HCT116 (cell line): ENCODE measurements around the gene GSAP. TPM values are rescaled to one million over a fixed set of nuclear protein-coding genes. Genes with fewer than 3 reads are reported as not detected.

Source experiments
- ATAC-seq: fragments of 200-7000 bp; cut with Tn5 transposase; 2 replicates; pipeline ENCODE4 v1.9.1; 2020; ENCODE audit warnings: mild to moderate bottlenecking, moderate library complexity
- BruUV-seq: library from RNA; stranded (reverse); fragments of 400-500 nt; replicated peaks from 2 replicates; lab custom pipeline; 2021; lab: Mats Ljungman, UMichigan
- CTCF ChIA-PET: fragments of 300-600 bp; sonication (Branson Sonifier 250); formaldehyde crosslinking; loops from one replicate; lab custom pipeline; 2021; ENCODE audit warnings: antibody characterized with exemption; lab: Charles Lee
- POLR2A ChIA-PET: fragments of 300-600, 350-600 bp; sonication (Branson Sonifier 250); formaldehyde crosslinking; loops from one replicate; lab custom pipeline; 2021; ENCODE audit warnings: antibody characterized with exemption; lab: Charles Lee
- RAD21 ChIA-PET, 2 experiments: fragments of 300-600 bp; sonication (Branson Sonifier 250); formaldehyde crosslinking; loops; one replicate each; lab custom pipeline; 2023; ENCODE audit warnings: low total read pairs in 2 of 2; ENCODE audit not compliant: uncharacterized antibody in 2 of 2, unreplicated experiment in 2 of 2, low non-redundant PET in 1 of 2; lab: Charles Lee
- DNase-seq: peaks from one replicate; pipeline ENCODE4 v3.0.0-alpha.2; 2010; ENCODE audit warnings: low read depth, low spot score
- H2AFZ ChIP-seq: fragments of 200-600 bp; shearing (Covaris generic), sonication (generic); 2 replicates; pipeline ENCODE4 v1.6.1; 2017; ENCODE audit warnings: low read depth, mixed run types, mixed read lengths, antibody characterized with exemption, low read length; ENCODE audit not compliant: poor library complexity, severe bottlenecking
- H3K27ac ChIP-seq: 2 replicates; pipeline ENCODE4 v1.5.1; 2012; ENCODE audit warnings: low read depth, low read length
- H3K27me3 ChIP-seq: fragments of 200-600 bp; sonication (generic); 2 replicates; pipeline ENCODE4 v1.6.1; 2016; ENCODE audit warnings: mixed run types, low read length, mixed read lengths; ENCODE audit not compliant: insufficient read depth
- H3K36me3 ChIP-seq, 2 experiments: fragments of 200-500 bp in 1 of 2; fragments of 200-600 bp in 1 of 2; sonication (Bioruptor generic) in 1 of 2; sonication (generic) in 1 of 2; 2 replicates each; pipeline versions ENCODE4 v1.5.1 to v1.6.1; 2014 to 2016; ENCODE audit warnings: low read length in 2 of 2, inconsistent platforms in 1 of 2, mixed read lengths in 1 of 2, mixed run types in 1 of 2; ENCODE audit not compliant: insufficient read depth in 2 of 2, control insufficient read depth in 1 of 2
- H3K4me1 ChIP-seq, 2 experiments: fragments of 200-600 bp in 1 of 2; sonication (generic) in 1 of 2; 2 replicates each; pipeline versions ENCODE4 v1.5.1 to v1.6.1; 2012 to 2017; ENCODE audit warnings: low read length in 2 of 2, inconsistent platforms in 1 of 2, mild to moderate bottlenecking in 1 of 2, mixed read lengths in 1 of 2, mixed run types in 1 of 2, moderate library complexity in 1 of 2; ENCODE audit not compliant: insufficient read depth in 2 of 2, control insufficient read depth in 1 of 2
- H3K4me2 ChIP-seq: fragments of 200-600 bp; sonication (generic); 2 replicates; pipeline ENCODE4 v1.6.1; 2017; ENCODE audit warnings: mixed run types, low read length, mixed read lengths
- H3K4me3 ChIP-seq, 2 experiments: fragments of 200-600 bp in 1 of 2; sonication (generic) in 1 of 2; replicated peaks in 1 of 2; 2 replicates each; pipeline ENCODE4 v1.5.1; 2011 to 2016; ENCODE audit warnings: low read length in 2 of 2, control low read depth in 1 of 2, low read depth in 1 of 2, mild to moderate bottlenecking in 1 of 2, mixed read lengths in 1 of 2, mixed run types in 1 of 2
- H3K79me2 ChIP-seq: fragments of 200-600 bp; sonication (generic); 2 replicates; pipeline ENCODE4 v1.6.1; 2017; ENCODE audit warnings: mild to moderate bottlenecking, mixed run types, low read length, moderate library complexity, mixed read lengths; ENCODE audit not compliant: insufficient read depth
- H3K9ac ChIP-seq: fragments of 200-600 bp; sonication (generic); 2 replicates; pipeline ENCODE4 v1.6.1; 2016; ENCODE audit warnings: low read length, mixed read lengths
- H3K9me2 ChIP-seq: fragments of 200-600 bp; sonication (generic), shearing (Covaris generic); 2 replicates; pipeline ENCODE4 v1.6.1; 2017; ENCODE audit warnings: mixed run types, mild to moderate bottlenecking, moderate library complexity; ENCODE audit not compliant: insufficient read depth
- H3K9me3 ChIP-seq, 2 experiments: fragments of 200-500 bp in 1 of 2; fragments of 200-600 bp in 1 of 2; sonication (Bioruptor generic) in 1 of 2; sonication (generic) in 1 of 2; 2 replicates each; pipeline ENCODE4 v1.6.1; 2014 to 2017; ENCODE audit warnings: low read length in 2 of 2, mixed read lengths in 2 of 2, inconsistent platforms in 1 of 2, low read depth in 1 of 2, mild to moderate bottlenecking in 1 of 2, mixed run types in 1 of 2, moderate library complexity in 1 of 2; ENCODE audit not compliant: control insufficient read depth in 1 of 2, insufficient read depth in 1 of 2
- H4K20me1 ChIP-seq: fragments of 200-600 bp; sonication (generic), shearing (Covaris generic); 2 replicates; pipeline ENCODE4 v1.6.1; 2017; ENCODE audit warnings: mixed run types, mild to moderate bottlenecking, moderate library complexity; ENCODE audit not compliant: insufficient read depth
- CEBPB ChIP-seq: IDR thresholded peaks from 2 replicates; pipeline ENCODE4 v1.6.1; 2012; ENCODE audit warnings: low read depth
- ELF1 ChIP-seq: IDR thresholded peaks from 2 replicates; pipeline ENCODE4 v1.6.1; 2012; ENCODE audit warnings: low read depth, borderline replicate concordance
- EZH2phosphoT487 ChIP-seq: fragments of 200-600 bp; IDR thresholded peaks from 2 replicates; pipeline ENCODE4 v1.6.1; 2018; ENCODE audit warnings: antibody characterized with exemption, borderline replicate concordance
- JUND ChIP-seq: IDR thresholded peaks from 2 replicates; pipeline ENCODE4 v1.6.1; 2012
- POLR2A ChIP-seq: IDR thresholded peaks from 2 replicates; pipeline ENCODE4 v1.7.0; 2011; ENCODE audit warnings: borderline replicate concordance; ENCODE audit not compliant: insufficient read depth, insufficient read length; ENCODE audit errors: extremely low read depth
- POLR2AphosphoS5 ChIP-seq: IDR thresholded peaks from 2 replicates; pipeline ENCODE4 v1.6.1; 2011; ENCODE audit warnings: mild to moderate bottlenecking, low read depth, low read length, moderate library complexity
- RAD21 ChIP-seq: IDR thresholded peaks from 2 replicates; pipeline ENCODE4 v1.6.1; 2012; ENCODE audit warnings: low read depth, mild to moderate bottlenecking
- SP1 ChIP-seq: IDR thresholded peaks from 2 replicates; pipeline ENCODE4 v1.6.1; 2012; ENCODE audit warnings: low read depth
- TCF7L2 ChIP-seq: IDR thresholded peaks from 2 replicates; pipeline ENCODE4 v1.7.0; 2011; ENCODE audit warnings: borderline replicate concordance, inconsistent platforms; ENCODE audit not compliant: insufficient read depth, insufficient read length; ENCODE audit errors: extremely low read depth
- ZFX ChIP-seq: fragments of 450-650 bp; IDR thresholded peaks from 2 replicates; pipeline ENCODE4 v1.6.1; 2017
- ZNF274 ChIP-seq: fragments of 200-500 bp; sonication (Bioruptor generic); IDR thresholded peaks from 2 replicates; pipeline ENCODE4 v1.6.1; 2014; ENCODE audit warnings: mild to moderate bottlenecking, low read depth, low read length, inconsistent platforms
- intact Hi-C: fragments of 100-400 bp; cut with micrococcal nuclease; formaldehyde crosslinking; loops from 2 replicates; pipeline ENCODE4 v1.10.0; 2022
- total RNA-seq: library from RNA; stranded (reverse); gene quantifications from one replicate; pipeline ENCODE4 v1.2.1, GENCODE V29; 2021; ENCODE audit not compliant: unreplicated experiment
- TF ChIP-seq, protein P1 (sequence below): IDR thresholded peaks from 2 replicates; pipeline ENCODE4 v1.6.1; 2012; ENCODE audit warnings: low read depth
- TF ChIP-seq, protein P2 (sequence below), 3 experiments: fragments of 200-600 bp in 1 of 3; sonication (generic) in 1 of 3; IDR thresholded peaks in 2 of 3; conservative IDR thresholded peaks in 1 of 3; 2 replicates each; pipeline ENCODE4 v1.5.1; 2012 to 2017; ENCODE audit warnings: low read depth in 2 of 3, low read length in 2 of 3, antibody characterized with exemption in 1 of 3, borderline replicate concordance in 1 of 3, control low read depth in 1 of 3, mild to moderate bottlenecking in 1 of 3, mixed read lengths in 1 of 3, mixed run types in 1 of 3, moderate library complexity in 1 of 3; ENCODE audit not compliant: insufficient read depth in 1 of 3
- TF ChIP-seq, protein P3 (sequence below): IDR thresholded peaks from 2 replicates; pipeline ENCODE4 v1.6.1; 2012
- TF ChIP-seq, protein P4 (sequence below): IDR thresholded peaks from 2 replicates; pipeline ENCODE4 v1.6.1; 2012

The GSAP gene
- total RNA-seq, 1 experiment from 2014 or later: not detected

DNA sequence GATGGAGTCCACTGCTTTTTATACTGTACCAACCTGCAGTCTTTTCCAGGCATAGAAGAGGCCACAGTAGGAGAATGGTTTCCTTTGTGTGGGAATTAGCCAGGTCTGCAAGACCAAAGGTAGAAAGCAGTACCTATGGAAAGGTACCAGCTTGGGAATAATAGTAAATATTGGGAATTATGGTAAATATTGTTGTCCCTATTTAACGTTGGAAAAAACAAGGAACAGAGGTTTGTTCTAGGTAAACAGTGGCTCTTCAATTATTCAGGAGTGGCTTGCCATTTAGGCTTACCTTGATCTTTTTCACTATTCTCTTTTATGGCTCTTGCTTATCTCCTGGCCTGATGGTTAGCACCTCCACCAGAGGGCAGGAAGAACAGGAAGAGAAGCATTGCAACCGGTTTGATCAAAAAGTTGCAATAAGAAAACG is 43.9 kb upstream of the GSAP start (continued):
- TF ChIP-seq, protein P1, sequence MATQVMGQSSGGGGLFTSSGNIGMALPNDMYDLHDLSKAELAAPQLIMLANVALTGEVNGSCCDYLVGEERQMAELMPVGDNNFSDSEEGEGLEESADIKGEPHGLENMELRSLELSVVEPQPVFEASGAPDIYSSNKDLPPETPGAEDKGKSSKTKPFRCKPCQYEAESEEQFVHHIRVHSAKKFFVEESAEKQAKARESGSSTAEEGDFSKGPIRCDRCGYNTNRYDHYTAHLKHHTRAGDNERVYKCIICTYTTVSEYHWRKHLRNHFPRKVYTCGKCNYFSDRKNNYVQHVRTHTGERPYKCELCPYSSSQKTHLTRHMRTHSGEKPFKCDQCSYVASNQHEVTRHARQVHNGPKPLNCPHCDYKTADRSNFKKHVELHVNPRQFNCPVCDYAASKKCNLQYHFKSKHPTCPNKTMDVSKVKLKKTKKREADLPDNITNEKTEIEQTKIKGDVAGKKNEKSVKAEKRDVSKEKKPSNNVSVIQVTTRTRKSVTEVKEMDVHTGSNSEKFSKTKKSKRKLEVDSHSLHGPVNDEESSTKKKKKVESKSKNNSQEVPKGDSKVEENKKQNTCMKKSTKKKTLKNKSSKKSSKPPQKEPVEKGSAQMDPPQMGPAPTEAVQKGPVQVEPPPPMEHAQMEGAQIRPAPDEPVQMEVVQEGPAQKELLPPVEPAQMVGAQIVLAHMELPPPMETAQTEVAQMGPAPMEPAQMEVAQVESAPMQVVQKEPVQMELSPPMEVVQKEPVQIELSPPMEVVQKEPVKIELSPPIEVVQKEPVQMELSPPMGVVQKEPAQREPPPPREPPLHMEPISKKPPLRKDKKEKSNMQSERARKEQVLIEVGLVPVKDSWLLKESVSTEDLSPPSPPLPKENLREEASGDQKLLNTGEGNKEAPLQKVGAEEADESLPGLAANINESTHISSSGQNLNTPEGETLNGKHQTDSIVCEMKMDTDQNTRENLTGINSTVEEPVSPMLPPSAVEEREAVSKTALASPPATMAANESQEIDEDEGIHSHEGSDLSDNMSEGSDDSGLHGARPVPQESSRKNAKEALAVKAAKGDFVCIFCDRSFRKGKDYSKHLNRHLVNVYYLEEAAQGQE: no peak
- TF ChIP-seq RAD21: peak; percentile 52
- no peak for TF ChIP-seq CEBPB
- TF ChIP-seq, protein P2, sequence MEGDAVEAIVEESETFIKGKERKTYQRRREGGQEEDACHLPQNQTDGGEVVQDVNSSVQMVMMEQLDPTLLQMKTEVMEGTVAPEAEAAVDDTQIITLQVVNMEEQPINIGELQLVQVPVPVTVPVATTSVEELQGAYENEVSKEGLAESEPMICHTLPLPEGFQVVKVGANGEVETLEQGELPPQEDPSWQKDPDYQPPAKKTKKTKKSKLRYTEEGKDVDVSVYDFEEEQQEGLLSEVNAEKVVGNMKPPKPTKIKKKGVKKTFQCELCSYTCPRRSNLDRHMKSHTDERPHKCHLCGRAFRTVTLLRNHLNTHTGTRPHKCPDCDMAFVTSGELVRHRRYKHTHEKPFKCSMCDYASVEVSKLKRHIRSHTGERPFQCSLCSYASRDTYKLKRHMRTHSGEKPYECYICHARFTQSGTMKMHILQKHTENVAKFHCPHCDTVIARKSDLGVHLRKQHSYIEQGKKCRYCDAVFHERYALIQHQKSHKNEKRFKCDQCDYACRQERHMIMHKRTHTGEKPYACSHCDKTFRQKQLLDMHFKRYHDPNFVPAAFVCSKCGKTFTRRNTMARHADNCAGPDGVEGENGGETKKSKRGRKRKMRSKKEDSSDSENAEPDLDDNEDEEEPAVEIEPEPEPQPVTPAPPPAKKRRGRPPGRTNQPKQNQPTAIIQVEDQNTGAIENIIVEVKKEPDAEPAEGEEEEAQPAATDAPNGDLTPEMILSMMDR (IDR thresholded peaks at IDR 0.05 in 2 of 3, conservative IDR thresholded peaks at IDR 0.05 in 1 of 3; ENCODE audit: borderline replicate concordance in 1 of 3, insufficient read depth in 1 of 3, low read depth in 2 of 3, low read length in 2 of 3): peak in 2 of 3 experiments; percentile 40 to 50; a peak in 4 of 6 replicates
- TF ChIP-seq, protein P3, sequence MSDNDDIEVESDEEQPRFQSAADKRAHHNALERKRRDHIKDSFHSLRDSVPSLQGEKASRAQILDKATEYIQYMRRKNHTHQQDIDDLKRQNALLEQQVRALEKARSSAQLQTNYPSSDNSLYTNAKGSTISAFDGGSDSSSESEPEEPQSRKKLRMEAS: no peak

DNA sequence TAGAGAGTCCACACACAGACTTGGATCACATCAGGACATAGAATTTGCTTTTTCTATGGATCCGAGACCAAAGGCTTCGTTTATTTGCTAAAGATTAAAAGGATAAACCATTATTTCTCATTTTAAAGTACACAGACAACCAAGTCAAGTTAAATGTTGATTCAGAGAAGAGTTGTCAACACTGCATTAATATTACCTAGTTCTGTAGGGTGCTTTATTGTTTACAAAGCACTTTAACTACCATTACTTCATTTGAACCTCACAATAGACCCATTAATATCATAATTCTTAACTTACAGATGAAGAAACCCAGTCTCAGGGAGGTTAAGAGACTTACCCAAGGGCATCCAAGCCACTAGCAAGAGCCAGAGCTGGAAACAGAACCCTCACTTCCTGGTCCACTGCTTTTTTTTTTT is 43.2 kb upstream of the GSAP start:
- Histone ChIP-seq H4K20me1 (no peaks in the 10 kb centered on the region), H3K4me1 (peaks cover 0 to 13% of the 10 kb centered on the region in 2 experiments; a peak in 2 of 4 replicates), H3K79me2 (no peaks in the 10 kb centered on the region), H3K9ac (no peak overlapping the region), H3K9me3 (no peaks in the 10 kb centered on the region), H3K9me2 (no peaks in the 10 kb centered on the region), H3K36me3 (no peaks in the 10 kb centered on the region), H2AFZ (peak overlapping the region; percentile 80), H3K27me3 (no peaks in the 10 kb centered on the region), H3K4me3 (no peak overlapping the region), H3K4me2 (no peak overlapping the region), H3K27ac (no peak overlapping the region)
- DNase-seq: no peak
- ChIA-PET CTCF (no interaction called here), POLR2A (no interaction called here), RAD21 (no interaction called here)
- no TSS peak for BruUV-seq
- intact Hi-C loops: no loop called here
- ATAC-seq: no peak
- TF ChIP-seq ELF1: no peak
- TF ChIP-seq, protein P2 (IDR thresholded peaks at IDR 0.05 in 2 of 3, conservative IDR thresholded peaks at IDR 0.05 in 1 of 3; ENCODE audit: borderline replicate concordance in 1 of 3, insufficient read depth in 1 of 3, low read depth in 2 of 3, low read length in 2 of 3): no peak
- no peak for TF ChIP-seq ZFX
- no peak for TF ChIP-seq ZNF274
- TF ChIP-seq POLR2AphosphoS5: no peak
- TF ChIP-seq JUND: no peak
- no peak for TF ChIP-seq POLR2A
- TF ChIP-seq, protein P3: no peak
- no peak for TF ChIP-seq RAD21
- no peak for TF ChIP-seq TCF7L2
- no peak for TF ChIP-seq SP1
- TF ChIP-seq EZH2phosphoT487: no peak
- TF ChIP-seq, protein P4, sequence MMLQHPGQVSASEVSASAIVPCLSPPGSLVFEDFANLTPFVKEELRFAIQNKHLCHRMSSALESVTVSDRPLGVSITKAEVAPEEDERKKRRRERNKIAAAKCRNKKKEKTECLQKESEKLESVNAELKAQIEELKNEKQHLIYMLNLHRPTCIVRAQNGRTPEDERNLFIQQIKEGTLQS: no peak
